CD4-positive, alpha-beta T cell (primary cell): ENCODE results near the gene MEGF11. TPM values are rescaled to one million over a fixed set of nuclear protein-coding genes. Genes with fewer than 3 reads are reported as not detected.

Experiments used
- ATAC-seq: fragments of 200-7000 bp; cut with Tn5 transposase; one replicate; pipeline ENCODE4 v1.10.0; 2022; ENCODE audit warnings: mild to moderate bottlenecking; ENCODE audit not compliant: poor library complexity
- CTCF ChIA-PET: fragments of 350-600 bp; sonication (Branson Sonifier 250); formaldehyde crosslinking; loops from one replicate; lab custom pipeline; 2021; ENCODE audit warnings: antibody characterized with exemption, inconsistent platforms; lab: Charles Lee
- POLR2A ChIA-PET: fragments of 350-600 bp; sonication (Branson Sonifier 250); formaldehyde crosslinking; loops from one replicate; lab custom pipeline; 2021; ENCODE audit warnings: antibody characterized with exemption, inconsistent platforms; lab: Charles Lee
- DNase-seq, 14 experiments: peaks; one replicate each; pipeline ENCODE4 v3.0.0-alpha.2; 2013 to 2020; ENCODE audit warnings: mixed read lengths in 2 of 14
- H3K27ac ChIP-seq, 2 donors: one replicate each; pipeline versions ENCODE4 v1.5.1 to v1.7.0; 2013; ENCODE audit warnings: low read length in 2 of 2, low read depth in 1 of 2, mild to moderate bottlenecking in 1 of 2
- H3K27me3 ChIP-seq, 2 experiments: 1 replicate in 1 of 2; 2 replicates in 1 of 2; pipeline versions ENCODE4 v1.6.1 to v1.7.0; 2013; ENCODE audit warnings: low read length in 2 of 2, control low read depth in 1 of 2, mild to moderate bottlenecking in 1 of 2, moderate library complexity in 1 of 2; ENCODE audit not compliant: insufficient read depth in 2 of 2, control insufficient read depth in 1 of 2
- H3K36me3 ChIP-seq: one replicate; pipeline ENCODE4 v1.6.1; 2013; ENCODE audit warnings: low read length, control low read depth; ENCODE audit not compliant: insufficient read depth
- H3K4me1 ChIP-seq: one replicate; pipeline ENCODE4 v1.6.1; 2013; ENCODE audit warnings: low read length, control low read depth; ENCODE audit not compliant: insufficient read depth
- H3K4me3 ChIP-seq: one replicate; pipeline ENCODE4 v1.5.1; 2013; ENCODE audit warnings: mild to moderate bottlenecking, low read length, moderate library complexity
- H3K9me3 ChIP-seq, 2 experiments: 1 replicate in 1 of 2; 2 replicates in 1 of 2; pipeline versions ENCODE4 v1.6.1 to v1.7.0; 2013; ENCODE audit warnings: low read length in 2 of 2, mild to moderate bottlenecking in 2 of 2, control low read depth in 1 of 2, moderate library complexity in 1 of 2; ENCODE audit not compliant: control insufficient read depth in 1 of 2, insufficient read depth in 1 of 2
- H3K27ac Mint-ChIP-seq: one replicate; pipeline ENCODE4 v1.8.0; 2020; ENCODE audit warnings: mixed read lengths
- H3K27me3 Mint-ChIP-seq: one replicate; pipeline ENCODE4 v1.8.0; 2021; ENCODE audit warnings: mixed read lengths
- H3K36me3 Mint-ChIP-seq: one replicate; pipeline ENCODE4 v1.8.0; 2021; ENCODE audit warnings: low read depth, mixed read lengths
- H3K4me1 Mint-ChIP-seq: one replicate; pipeline ENCODE4 v1.8.0; 2021; ENCODE audit warnings: low read depth, mixed read lengths
- H3K4me3 Mint-ChIP-seq: one replicate; pipeline ENCODE4 v1.8.0; 2020; ENCODE audit warnings: mild to moderate bottlenecking, mixed read lengths
- H3K9me3 Mint-ChIP-seq: one replicate; pipeline ENCODE4 v1.8.0; 2020; ENCODE audit warnings: mixed read lengths
- intact Hi-C, 2 experiments: fragments of 100-400 bp; cut with DNase I in 1 of 2; cut with micrococcal nuclease in 1 of 2; formaldehyde crosslinking; loops; one replicate each; pipeline versions ENCODE4 v1.15.1 to v1.9.0; 2023 to 2025; cut with DNase I, micrococcal nuclease
- total RNA-seq, 174 experiments: library from RNA in 2 of 174; stranded (reverse) in 2 of 174; gene quantifications; one replicate each; pipeline ENCODE4 v1.2.3 and lab custom pipeline; 2021 to 2026
- TF ChIP-seq, protein P1 (sequence below): fragments of 200-600 bp; IDR thresholded peaks from one replicate; pipeline ENCODE4 v1.8.0; 2022; ENCODE audit warnings: antibody characterized with exemption, mild to moderate bottlenecking

Gene MEGF11
- total RNA-seq, 2 experiments from 2014 or later: not detected

DNA sequence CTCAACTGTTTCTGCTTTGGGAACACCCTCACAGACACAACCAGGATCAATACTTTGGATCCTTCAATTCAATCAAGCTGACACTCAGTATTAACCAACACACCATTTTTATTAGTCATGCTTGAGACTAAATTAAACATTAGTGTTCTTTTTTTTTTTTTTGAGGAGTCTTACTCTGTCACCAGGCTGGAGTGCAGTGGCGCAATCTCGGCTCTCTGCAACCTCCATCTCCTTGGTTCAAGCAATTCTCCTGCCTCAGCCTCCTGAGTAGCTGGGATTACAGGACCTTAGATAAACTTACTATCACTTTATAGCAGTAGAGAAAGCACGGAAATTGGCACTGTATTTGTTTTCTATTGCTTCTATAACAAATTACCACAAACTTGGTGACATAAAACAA lies 386.3 kb downstream of the MEGF11 start:
- H3K4me1 Mint-ChIP-seq: peaks cover 40% of the 10 kb centered on the region
- no peaks in the 10 kb centered on the region for H3K9me3 ChIP-seq
- H3K27ac Mint-ChIP-seq: no peak overlapping the region
- H3K9me3 Mint-ChIP-seq: no peaks in the 10 kb centered on the region
- peaks cover 20% of the 10 kb centered on the region for H3K4me1 ChIP-seq
- intact Hi-C loops: loop anchor here in 1 of 2 experiments (10.0 kb wide), 2 partner anchors 552 to 682 kb away; partner anchors contain the start of gene CLPX
- peaks cover 24% of the 10 kb centered on the region for H3K36me3 Mint-ChIP-seq
- H3K27me3 ChIP-seq: no peaks in the 10 kb centered on the region
- no peak for ATAC-seq
- H3K4me3 Mint-ChIP-seq: peak overlapping the region; percentile 25
- ChIA-PET CTCF (interaction anchor here (1.1 kb wide), 1 partner anchor 115 kb away, joined by 3 read pairs; no protein-coding TSS in a partner anchor), POLR2A (no interaction called here)
- H3K36me3 ChIP-seq: no peaks in the 10 kb centered on the region
- no peak for DNase-seq
- peaks cover 3% of the 10 kb centered on the region for H3K27me3 Mint-ChIP-seq
- no peak overlapping the region for H3K27ac ChIP-seq
- H3K4me3 ChIP-seq: no peak overlapping the region
- TF ChIP-seq, protein P1, sequence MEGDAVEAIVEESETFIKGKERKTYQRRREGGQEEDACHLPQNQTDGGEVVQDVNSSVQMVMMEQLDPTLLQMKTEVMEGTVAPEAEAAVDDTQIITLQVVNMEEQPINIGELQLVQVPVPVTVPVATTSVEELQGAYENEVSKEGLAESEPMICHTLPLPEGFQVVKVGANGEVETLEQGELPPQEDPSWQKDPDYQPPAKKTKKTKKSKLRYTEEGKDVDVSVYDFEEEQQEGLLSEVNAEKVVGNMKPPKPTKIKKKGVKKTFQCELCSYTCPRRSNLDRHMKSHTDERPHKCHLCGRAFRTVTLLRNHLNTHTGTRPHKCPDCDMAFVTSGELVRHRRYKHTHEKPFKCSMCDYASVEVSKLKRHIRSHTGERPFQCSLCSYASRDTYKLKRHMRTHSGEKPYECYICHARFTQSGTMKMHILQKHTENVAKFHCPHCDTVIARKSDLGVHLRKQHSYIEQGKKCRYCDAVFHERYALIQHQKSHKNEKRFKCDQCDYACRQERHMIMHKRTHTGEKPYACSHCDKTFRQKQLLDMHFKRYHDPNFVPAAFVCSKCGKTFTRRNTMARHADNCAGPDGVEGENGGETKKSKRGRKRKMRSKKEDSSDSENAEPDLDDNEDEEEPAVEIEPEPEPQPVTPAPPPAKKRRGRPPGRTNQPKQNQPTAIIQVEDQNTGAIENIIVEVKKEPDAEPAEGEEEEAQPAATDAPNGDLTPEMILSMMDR: no peak

GRCh38 chr15:65863106-65863505 lies 390.4 kb downstream of the MEGF11 start:
- DNase-seq: no peak
- no peaks in the 10 kb centered on the region for H3K36me3 ChIP-seq
- no peaks in the 10 kb centered on the region for H3K9me3 Mint-ChIP-seq
- no peaks in the 10 kb centered on the region for H3K27me3 ChIP-seq
- H3K4me1 Mint-ChIP-seq: peaks cover 11% of the 10 kb centered on the region
- no peaks in the 10 kb centered on the region for H3K36me3 Mint-ChIP-seq
- H3K4me1 ChIP-seq: peaks cover 3% of the 10 kb centered on the region
- TF ChIP-seq, protein P1: no peak
- POLR2A ChIA-PET: interaction anchor here (0.9 kb wide), 1 partner anchor 71 kb away, joined by 3 read pairs; the partner anchor contains the start of gene DENND4A
- no peaks in the 10 kb centered on the region for H3K9me3 ChIP-seq
- H3K4me3 Mint-ChIP-seq: no peak overlapping the region
- H3K27ac Mint-ChIP-seq: no peak overlapping the region
- H3K4me3 ChIP-seq: no peak overlapping the region
- intact Hi-C loops: loop anchor here in 1 of 2 experiments (2.0 to 10.0 kb wide), 3 partner anchors 222 to 678 kb away; partner anchors contain the start of gene CLPX
- H3K27me3 Mint-ChIP-seq: no peaks in the 10 kb centered on the region
- no peak for ATAC-seq
- no peak overlapping the region for H3K27ac ChIP-seq
- CTCF ChIA-PET: interaction anchor here (0.5 to 1.6 kb wide), 9 partner anchors 9 to 85 kb away, joined by 3 to 8 read pairs (median 3); no protein-coding TSS in a partner anchor

- Mint-ChIP-seq H3K27ac (no peak overlapping the region), H3K4me3 (no peak overlapping the region), H3K9me3 (no peaks in the 10 kb centered on the region), H3K27me3 (no peaks in the 10 kb centered on the region), H3K4me1 (peaks cover 11% of the 10 kb centered on the region), H3K36me3 (no peaks in the 10 kb centered on the region)
- ChIA-PET CTCF (interaction anchor here (0.5 to 1.6 kb wide), 9 partner anchors 9 to 84 kb away, joined by 3 to 8 read pairs (median 3); no protein-coding TSS in a partner anchor), POLR2A (interaction anchor here (0.9 kb wide), 1 partner anchor 71 kb away, joined by 3 read pairs; the partner anchor contains the start of gene DENND4A)
- H3K4me1 ChIP-seq: peaks cover 3% of the 10 kb centered on the region
- H3K9me3 ChIP-seq: no peaks in the 10 kb centered on the region
- peak; percentile 99 for ATAC-seq
- H3K4me3 ChIP-seq: no peak overlapping the region
- no peaks in the 10 kb centered on the region for H3K36me3 ChIP-seq
- peak in 13 of 14 experiments; percentile 9 to 82 (median 38) for DNase-seq
- intact Hi-C loops: loop anchor here in 1 of 2 experiments (2.0 to 10.0 kb wide), 3 partner anchors 222 to 678 kb away; partner anchors contain the start of gene CLPX
- H3K27me3 ChIP-seq: no peaks in the 10 kb centered on the region
- TF ChIP-seq, protein P1: peak; percentile 33
- H3K27ac ChIP-seq: no peak overlapping the region
Observed at GRCh38 chr15:65862682-65863081, 390.9 kb downstream of the MEGF11 start.
